GDM1 (cell line): ENCODE results near the gene GNPTG.
A peak's percentile ranks its signal among the peaks of the same experiment; 100 is the strongest.

Experiments used
- DNase-seq: peaks from one replicate; lab custom pipeline; 2025; lab: John Stamatoyannopoulos, UW

GNPTG gene

GRCh38 chr16:1371054-1371978 lies 19.6 kb downstream of the GNPTG start:
- DNase-seq, result no peak

GRCh38 chr16:1372292-1372950 lies 20.7 kb downstream of the GNPTG start:
- no peak for DNase-seq

GRCh38 chr16:1374418-1375297 lies 22.9 kb downstream of the GNPTG start:
- DNase-seq, result no peak

DNA sequence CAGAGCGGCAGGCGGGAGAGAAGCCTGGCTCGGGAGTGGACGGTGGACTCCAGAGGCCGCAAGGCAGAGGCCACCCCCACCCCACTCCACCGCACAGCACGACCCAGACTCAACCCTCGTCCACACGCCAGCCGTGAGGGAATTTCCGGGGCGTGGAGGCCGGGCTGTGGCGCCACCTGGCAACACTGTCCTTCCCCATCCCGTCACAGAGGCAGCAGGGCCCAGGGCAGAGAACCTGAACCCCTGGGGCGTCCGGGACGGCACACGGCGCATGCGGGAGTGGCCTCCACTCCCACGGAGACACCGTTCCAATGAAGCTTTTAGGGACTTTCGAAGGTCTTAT lies 23.5 kb downstream of the GNPTG start:
- DNase-seq, result no peak

DNA sequence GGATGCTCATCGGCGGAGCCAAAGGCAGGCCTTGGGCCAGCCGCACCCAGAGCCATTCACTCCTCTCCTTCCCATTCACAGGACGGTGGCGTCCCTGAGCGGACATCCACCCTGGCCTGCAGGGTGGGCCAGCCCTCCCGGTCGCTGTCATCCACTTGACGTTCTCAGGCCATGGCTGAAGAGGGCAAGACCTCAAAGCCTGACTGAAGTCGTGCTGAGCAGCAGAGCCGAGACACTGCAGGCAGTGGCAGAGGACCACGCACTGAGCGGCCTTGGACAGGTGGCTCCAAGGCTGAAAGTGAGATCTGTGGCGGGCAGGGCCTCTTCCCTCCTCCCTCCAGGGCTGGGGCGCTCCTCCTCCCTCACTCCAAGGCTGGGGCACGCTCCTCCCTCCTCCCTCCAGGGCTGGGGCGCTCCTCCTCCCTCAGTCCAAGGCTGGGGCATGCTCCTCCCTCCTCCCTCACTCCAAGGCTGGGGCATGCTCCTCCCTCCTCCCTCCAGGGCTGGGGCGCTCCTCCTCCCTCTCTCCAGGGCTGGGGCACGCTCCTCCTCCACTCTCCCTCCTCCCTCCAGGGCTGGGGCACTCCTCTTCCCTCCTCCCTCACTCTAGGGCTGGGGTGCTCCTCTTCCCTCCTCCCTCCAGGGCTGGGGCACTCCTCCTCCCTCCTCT lies 24.1 kb downstream of the GNPTG start:
- DNase-seq, result no peak

DNA sequence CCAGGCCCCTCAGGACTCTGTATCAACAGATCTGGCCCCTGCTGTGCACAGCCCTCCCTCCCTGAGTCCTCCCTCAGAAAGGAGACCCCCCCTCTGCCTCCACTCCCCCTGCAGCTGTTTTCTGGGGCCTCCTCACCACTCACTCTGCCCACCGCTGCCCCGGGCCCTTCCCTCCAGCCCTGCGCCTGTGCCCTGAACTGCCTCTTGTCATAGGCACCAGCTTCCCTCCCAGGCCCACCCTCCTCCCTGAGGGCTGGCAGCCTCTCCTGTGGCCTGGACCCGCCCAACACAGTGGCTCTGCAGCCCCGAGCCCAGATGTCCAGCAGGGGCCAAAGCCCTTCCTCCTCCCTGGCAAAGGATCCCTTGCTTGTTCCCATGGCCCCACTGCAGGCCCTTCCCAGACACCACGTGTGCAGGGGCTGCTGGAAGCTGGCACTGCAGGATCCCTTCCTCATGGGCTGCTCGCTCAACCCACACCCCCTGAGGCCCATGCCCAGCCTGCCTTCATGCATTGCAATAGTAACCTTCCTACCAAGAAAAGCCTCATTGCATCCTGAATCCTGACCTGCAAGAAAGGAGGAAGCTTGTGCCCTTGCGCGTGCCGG lies 25.8 kb downstream of the GNPTG start:
- DNase-seq, result no peak

DNA sequence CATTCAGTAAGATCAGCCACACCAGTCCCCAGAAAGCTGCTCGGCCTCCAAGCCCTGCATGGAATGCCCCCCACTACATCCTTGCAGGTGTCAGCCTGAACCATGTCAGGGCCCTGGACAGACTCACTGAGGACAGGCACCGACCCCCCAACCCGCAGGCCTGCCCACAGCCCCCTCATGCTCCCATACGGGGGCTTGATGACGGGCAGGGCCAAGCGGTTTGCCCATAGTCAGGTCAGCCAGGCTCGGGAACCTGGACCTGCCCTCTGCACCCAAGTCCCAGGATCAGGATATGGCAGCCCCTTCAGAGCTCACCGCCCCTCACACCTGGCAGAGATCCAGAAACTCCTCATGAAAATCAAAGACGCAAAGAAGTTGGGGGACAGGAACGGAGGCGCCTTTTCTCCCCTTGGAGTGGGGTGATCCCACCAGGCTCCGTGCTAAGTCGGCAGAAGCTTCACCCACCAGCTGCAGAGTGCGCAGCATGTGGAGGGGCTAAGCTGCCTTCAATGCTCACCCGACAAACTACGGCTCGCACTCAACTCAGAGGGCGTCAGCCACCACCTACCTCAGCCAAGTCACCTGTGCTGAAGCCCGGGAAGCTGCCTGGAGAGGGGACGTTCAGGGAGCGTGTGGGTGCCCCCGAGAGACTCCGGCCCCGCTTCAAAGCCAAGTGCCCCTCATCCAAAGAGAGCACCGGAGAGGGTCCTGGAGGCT lies 26.5 kb downstream of the GNPTG start:
- no peak for DNase-seq

DNA sequence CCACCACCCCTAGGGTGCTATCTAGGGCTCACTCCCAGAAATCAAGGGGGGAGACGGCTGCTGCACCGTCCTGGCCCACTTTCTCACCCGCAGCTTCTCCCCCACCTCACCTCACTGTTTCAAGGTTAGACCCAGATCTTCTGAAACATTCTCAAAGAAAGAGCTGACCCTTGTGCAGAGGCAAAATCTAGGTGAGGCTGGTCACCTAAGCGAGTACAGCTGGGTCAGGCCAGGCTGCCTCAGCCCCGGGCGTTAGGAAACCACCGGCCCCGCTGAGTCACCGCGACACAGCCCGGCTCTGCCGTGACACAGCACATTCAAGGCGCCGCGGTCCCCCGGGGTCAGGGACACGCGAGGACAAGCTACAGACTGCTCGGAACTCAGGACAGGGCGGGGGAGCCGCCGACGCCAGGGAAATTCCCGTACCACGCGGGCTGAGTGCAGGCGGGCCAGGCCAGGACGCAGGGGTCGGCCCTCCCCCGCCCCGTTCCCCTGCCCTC lies 27.1 kb downstream of the GNPTG start:
- peak; percentile 57 for DNase-seq

GRCh38 chr16:1379304-1380076 lies 27.8 kb downstream of the GNPTG start:
- DNase-seq, result peak; percentile 38

- DNase-seq, result no peak
Observed at GRCh38 chr16:1380195-1380594, 28.5 kb downstream of the GNPTG start.

- no peak for DNase-seq
Observed at GRCh38 chr16:1381612-1382406, 30.1 kb downstream of the GNPTG start.

DNA sequence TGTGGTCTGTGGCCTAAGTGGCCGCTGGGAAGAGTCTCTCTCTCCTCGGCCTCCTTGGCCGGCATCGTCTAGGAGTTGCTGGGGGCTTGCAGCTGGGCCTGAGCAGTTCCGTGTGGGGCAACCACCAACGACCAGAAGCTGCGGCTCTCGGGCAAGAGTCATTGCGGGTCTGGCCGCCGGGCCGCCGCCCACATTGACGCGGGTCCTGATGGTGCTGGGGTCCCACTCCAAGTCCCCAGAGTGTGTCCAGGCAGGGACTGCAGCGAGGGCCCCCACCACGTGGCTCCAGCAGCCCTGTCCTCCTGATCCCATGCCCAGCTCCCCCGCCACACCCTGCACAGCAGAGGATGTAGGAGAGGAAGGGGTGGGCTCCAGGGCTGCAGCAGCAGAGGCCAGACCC lies 31.8 kb downstream of the GNPTG start:
- DNase-seq, result no peak

- no peak for DNase-seq
Observed at GRCh38 chr16:1385232-1385631, 33.5 kb downstream of the GNPTG start.

DNA sequence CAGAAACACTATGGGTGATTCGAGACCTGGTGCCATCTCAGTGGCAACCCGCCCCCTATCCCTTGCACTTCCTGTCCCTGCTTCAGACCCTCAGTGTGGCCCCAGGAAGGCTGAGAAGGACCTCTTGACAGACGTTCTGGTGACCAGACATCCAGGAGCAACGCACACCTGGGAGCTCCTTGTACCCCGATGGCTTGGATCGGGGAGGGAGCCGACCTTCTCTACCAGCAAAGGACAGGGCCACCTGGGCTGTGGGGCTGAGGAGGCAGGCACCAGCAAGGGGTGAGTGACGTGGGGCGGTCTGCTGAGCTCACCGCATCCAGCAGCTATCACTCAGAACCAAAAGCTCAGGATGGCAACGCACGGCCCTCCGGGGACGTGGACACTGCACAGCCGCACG lies 35.6 kb downstream of the GNPTG start:
- no peak for DNase-seq

GRCh38 chr16:1389762-1390161 lies 38.0 kb downstream of the GNPTG start:
- no peak for DNase-seq

DNA sequence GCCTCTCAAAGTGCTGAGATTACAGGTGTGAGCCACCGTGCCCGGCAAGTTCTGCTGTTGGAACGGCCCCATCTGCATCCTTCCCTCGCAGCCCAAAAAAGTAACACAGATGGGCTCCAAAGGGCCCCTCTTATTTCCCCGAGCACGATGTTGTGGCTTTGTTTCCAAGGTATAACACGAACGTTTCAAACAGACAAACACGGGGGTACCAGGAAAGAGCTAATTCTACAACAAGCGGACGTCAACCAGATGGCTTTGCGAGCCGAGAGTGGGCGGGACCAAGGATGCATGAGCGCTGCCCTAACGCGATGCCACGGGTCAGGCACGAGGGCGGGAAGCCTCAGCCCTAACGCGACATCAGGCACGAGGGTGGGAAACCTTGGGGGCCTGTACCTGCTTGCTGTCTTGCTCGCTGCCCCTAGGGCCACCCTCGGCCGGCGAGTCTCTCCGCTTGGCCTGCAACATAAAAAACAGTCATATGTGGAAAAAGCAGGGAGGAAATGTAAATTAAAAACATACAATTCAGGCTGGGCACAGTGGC lies 38.6 kb downstream of the GNPTG start:
- DNase-seq, result no peak

DNA sequence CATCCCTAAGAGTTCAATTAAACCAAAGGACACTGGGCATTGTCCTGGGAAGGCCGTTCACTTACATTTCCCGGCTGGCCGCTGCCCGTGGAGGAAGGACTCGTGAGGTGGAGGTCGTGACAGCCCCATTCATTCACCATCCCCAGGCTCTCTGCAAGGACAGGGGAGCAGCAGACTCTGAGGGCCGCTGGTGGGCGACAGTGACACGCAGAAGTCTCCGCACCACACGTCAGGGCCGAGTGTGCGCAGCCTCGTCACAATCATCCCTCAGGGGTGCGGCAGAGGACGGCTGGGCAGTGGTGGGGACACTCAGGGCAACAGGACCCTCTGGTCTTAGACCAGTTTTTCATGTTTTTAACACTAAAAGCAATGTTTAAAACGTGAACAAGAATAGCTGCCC lies 41.1 kb downstream of the GNPTG start:
- no peak for DNase-seq

DNA sequence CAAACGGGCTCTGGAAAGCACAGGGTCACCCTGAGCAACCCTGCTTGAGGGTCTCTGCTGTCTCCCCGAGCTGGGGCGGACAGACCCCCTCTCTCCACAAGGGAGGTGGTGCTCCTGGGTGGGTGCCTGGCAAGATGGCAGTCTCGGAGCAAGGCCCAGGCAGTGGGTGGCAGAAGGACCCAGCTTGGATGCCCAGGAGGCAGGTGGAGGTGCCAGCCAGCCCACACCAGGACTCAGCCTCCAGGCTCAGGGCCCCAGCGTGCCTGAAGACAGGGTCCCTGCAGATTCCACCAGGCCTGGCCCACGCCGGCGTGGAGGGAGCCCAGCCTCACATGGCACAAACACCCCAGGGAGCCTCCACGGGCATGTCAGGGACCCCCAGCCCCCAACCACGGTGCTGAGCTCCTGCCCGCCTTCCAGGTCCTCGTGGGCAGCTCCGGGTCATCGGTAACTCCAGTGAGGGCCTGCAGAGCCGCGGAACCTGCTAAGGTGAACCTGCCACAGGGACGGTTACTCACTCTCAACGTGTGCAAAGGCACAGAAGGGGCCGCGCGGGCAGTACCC lies 42.0 kb downstream of the GNPTG start:
- no peak for DNase-seq
